ENCODE data around the gene CACHD1.

DNA sequence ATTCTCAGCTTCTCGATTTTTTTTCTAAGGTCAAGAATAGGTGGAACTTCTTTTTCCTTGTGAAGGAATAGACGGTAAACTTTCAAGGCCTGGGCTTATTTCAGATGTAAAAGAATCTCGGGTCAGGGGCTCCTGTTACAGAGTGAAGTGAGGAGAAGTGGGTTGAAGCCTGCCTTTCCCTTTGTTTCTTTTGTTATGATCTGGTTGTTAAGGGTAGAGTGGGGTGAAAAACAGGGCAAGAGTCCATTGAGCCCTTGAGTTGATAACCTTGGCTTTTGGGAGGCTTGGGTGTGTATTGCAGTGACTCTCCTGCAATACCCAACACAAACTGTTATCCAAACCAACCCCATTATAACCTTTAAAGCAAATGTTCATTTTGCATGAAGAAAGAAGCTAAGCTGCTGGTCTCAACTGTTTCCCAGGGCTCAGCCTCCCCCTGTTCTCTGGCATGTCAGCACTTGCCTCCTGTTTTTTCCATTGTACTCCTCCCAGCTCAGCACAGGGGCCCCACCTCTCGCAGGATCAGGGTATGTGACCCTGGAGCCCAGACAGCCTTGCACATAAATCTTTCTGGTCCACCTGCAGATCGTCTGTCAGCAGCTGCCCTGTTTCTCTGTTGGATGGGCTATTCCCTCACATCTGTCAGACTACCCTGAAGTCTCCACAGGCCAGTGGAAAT is 102.4 kb downstream of the CACHD1 start:
- TF ChIP-seq, protein P1, sequence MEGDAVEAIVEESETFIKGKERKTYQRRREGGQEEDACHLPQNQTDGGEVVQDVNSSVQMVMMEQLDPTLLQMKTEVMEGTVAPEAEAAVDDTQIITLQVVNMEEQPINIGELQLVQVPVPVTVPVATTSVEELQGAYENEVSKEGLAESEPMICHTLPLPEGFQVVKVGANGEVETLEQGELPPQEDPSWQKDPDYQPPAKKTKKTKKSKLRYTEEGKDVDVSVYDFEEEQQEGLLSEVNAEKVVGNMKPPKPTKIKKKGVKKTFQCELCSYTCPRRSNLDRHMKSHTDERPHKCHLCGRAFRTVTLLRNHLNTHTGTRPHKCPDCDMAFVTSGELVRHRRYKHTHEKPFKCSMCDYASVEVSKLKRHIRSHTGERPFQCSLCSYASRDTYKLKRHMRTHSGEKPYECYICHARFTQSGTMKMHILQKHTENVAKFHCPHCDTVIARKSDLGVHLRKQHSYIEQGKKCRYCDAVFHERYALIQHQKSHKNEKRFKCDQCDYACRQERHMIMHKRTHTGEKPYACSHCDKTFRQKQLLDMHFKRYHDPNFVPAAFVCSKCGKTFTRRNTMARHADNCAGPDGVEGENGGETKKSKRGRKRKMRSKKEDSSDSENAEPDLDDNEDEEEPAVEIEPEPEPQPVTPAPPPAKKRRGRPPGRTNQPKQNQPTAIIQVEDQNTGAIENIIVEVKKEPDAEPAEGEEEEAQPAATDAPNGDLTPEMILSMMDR (IDR thresholded peaks at IDR 0.05; ENCODE audit: insufficient read depth, low read length, poor library complexity, severe bottlenecking): no peak
- no peak for TF ChIP-seq EZH2phosphoT487 (conservative IDR thresholded peaks at IDR 0.05; ENCODE audit: low read length)

Data from SU-DHL-6 (cell line).